ENCODE results near the gene MCTP2. TPM values are rescaled to one million over a fixed set of nuclear protein-coding genes. Genes with fewer than 3 reads are reported as not detected.

Gene MCTP2
- total RNA-seq, result 12.3 and 12.4 TPM in 2 replicates

GRCh38 chr15:94230883-94231722 lies at the start of gene MCTP2:
Gene MCTP2, plus strand, starts transcription at chr15:94231561. Its CDS starts 66,705 bp downstream, at chr15:94298266.

Data from hair follicular keratinocyte (primary cell).